ENCODE measurements around the gene SOAT1. TPM values are rescaled to one million over a fixed set of nuclear protein-coding genes. Genes with fewer than 3 reads are reported as not detected.
A peak's percentile ranks its signal among the peaks of the same experiment; 100 is the strongest.

SOAT1 gene
- total and polyA plus RNA-seq, 12 donors, result 36.9 to 803 (median 239) TPM

DNA sequence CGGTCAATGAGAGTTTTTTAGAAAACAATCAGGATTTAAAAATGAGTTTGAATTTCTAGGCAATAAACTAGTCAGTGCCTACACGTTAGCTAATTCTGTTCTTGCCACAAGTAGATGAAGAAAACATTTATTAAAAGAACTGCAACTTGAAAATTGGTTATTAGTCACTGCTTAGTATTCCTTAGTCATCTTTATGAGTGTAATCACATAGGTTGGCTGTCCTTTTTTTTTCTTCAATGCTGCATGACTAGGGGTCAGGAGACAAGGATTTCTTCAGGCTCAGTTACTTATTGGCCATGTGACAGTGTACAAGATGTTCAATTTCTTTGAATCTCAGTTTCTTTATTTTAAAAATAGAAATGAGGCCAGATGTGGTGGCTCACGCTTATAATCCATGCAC, 17.1 kb downstream of the SOAT1 start:
- no peak for TF ChIP-seq POLR2A (IDR thresholded peaks at IDR 0.05)
- TF ChIP-seq, protein P1, sequence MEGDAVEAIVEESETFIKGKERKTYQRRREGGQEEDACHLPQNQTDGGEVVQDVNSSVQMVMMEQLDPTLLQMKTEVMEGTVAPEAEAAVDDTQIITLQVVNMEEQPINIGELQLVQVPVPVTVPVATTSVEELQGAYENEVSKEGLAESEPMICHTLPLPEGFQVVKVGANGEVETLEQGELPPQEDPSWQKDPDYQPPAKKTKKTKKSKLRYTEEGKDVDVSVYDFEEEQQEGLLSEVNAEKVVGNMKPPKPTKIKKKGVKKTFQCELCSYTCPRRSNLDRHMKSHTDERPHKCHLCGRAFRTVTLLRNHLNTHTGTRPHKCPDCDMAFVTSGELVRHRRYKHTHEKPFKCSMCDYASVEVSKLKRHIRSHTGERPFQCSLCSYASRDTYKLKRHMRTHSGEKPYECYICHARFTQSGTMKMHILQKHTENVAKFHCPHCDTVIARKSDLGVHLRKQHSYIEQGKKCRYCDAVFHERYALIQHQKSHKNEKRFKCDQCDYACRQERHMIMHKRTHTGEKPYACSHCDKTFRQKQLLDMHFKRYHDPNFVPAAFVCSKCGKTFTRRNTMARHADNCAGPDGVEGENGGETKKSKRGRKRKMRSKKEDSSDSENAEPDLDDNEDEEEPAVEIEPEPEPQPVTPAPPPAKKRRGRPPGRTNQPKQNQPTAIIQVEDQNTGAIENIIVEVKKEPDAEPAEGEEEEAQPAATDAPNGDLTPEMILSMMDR (IDR thresholded peaks at IDR 0.05), result no peak
- Histone ChIP-seq H3K27ac (peak overlapping the region in 4 of 5 donors; percentile 16 to 78 (median 62)), H3K36me3 (replicated peaks in 1 of 2) (peaks cover 0 to 20% of the 10 kb centered on the region in 2 donors), H3K4me3 (no peak overlapping the region), H3K9me3 (replicated peaks in 1 of 3) (no peaks in the 10 kb centered on the region), H3K27me3 (no peaks in the 10 kb centered on the region), H3K4me1 (replicated peaks in 1 of 2) (peaks cover 11 to 46% of the 10 kb centered on the region in 2 donors)
- DNase-seq, result no peak
- intact Hi-C loops (cut with DNase I), result no loop called here
- WGBS, 4 donors, result 42 to 58% (median 56%) methylated on average over 3 of the region's 3 CpGs

- peak overlapping the region in 4 of 5 donors; percentile 16 to 78 (median 44) for H3K27ac ChIP-seq
- no peak for DNase-seq
- no peaks in the 10 kb centered on the region for H3K9me3 ChIP-seq (replicated peaks in 1 of 3)
- WGBS, 4 donors, result 73 to 81% (median 77%) methylated on average over 5 of the region's 5 CpGs
- H3K4me3 ChIP-seq, result no peak overlapping the region
- H3K27me3 ChIP-seq, result no peaks in the 10 kb centered on the region
- TF ChIP-seq, protein P1 (IDR thresholded peaks at IDR 0.05), result no peak
- TF ChIP-seq POLR2A (IDR thresholded peaks at IDR 0.05), result no peak
- intact Hi-C loops (cut with DNase I), result no loop called here
- H3K4me1 ChIP-seq (replicated peaks in 1 of 2), result peaks cover 11 to 46% of the 10 kb centered on the region in 2 donors
- H3K36me3 ChIP-seq (replicated peaks in 1 of 2), result peaks cover 0 to 15% of the 10 kb centered on the region in 2 donors
Observed at GRCh38 chr1:179311149-179311700, 17.6 kb downstream of the SOAT1 start.

DNA sequence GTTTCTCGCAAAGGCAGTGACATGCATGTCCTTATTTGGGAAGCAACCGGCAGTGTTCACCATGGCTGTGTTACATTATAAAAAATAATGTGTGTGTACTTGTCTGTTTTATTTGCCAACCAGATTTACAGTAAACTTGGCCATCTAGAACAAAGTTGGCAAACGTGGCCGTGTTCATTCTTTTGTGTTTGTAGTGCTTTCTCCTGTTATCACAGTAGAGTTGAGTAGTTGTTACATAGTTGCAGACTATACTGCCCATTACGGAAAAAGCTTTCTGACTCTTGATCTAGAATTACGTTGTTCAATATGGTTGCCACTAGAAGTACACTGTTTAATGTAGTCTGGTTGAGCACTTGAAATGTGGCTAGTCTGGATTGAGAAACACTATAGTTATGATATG, 19.4 kb downstream of the SOAT1 start:
- peaks cover 0 to 6% of the 10 kb centered on the region in 2 donors for H3K36me3 ChIP-seq (replicated peaks in 1 of 2)
- H3K27ac ChIP-seq, result peak overlapping the region in 2 of 5 donors; percentile 35 to 78
- H3K4me3 ChIP-seq, result no peak overlapping the region
- DNase-seq, result no peak
- no peaks in the 10 kb centered on the region for H3K9me3 ChIP-seq (replicated peaks in 1 of 3)
- H3K27me3 ChIP-seq, result no peaks in the 10 kb centered on the region
- H3K4me1 ChIP-seq (replicated peaks in 1 of 2), result peaks cover 11 to 46% of the 10 kb centered on the region in 2 donors
- intact Hi-C loops (cut with DNase I), result no loop called here
- 62 to 71% (median 68%) methylated on average over 6 of the region's 6 CpGs for WGBS, 4 donors
- TF ChIP-seq POLR2A (IDR thresholded peaks at IDR 0.05), result no peak
- TF ChIP-seq, protein P1 (IDR thresholded peaks at IDR 0.05), result no peak

GRCh38 chr1:179314928-179315327, 21.3 kb downstream of the SOAT1 start:
- intact Hi-C loops (cut with DNase I), result no loop called here
- TF ChIP-seq POLR2A (IDR thresholded peaks at IDR 0.05), result peak in 1 of 2 donors; percentile 21
- TF ChIP-seq, protein P1 (IDR thresholded peaks at IDR 0.05), result no peak
- Histone ChIP-seq H3K4me3 (no peak overlapping the region), H3K27me3 (no peaks in the 10 kb centered on the region), H3K4me1 (replicated peaks in 1 of 2) (peaks cover 11 to 41% of the 10 kb centered on the region in 2 donors), H3K36me3 (replicated peaks in 1 of 2) (no peaks in the 10 kb centered on the region), H3K9me3 (replicated peaks in 1 of 3) (no peaks in the 10 kb centered on the region), H3K27ac (peak overlapping the region; percentile 21 to 54 (median 48))
- 44 to 56% (median 50%) methylated on average over 2 to 3 of the region's 3 CpGs for WGBS, 4 donors
- DNase-seq, result peak in 5 of 7 donors; percentile 50 to 63 (median 58)
